HepG2 (cell line): Measurements from ENCODE around the gene SORBS2. TPM values are rescaled to one million over a fixed set of nuclear protein-coding genes. Genes with fewer than 3 reads are reported as not detected.

ENCODE experiments used
- CEBPG ChIP-seq: IDR thresholded peaks from 2 replicates; pipeline ENCODE4 v1.6.1; 2016
- DMAP1 ChIP-seq: IDR thresholded peaks from 2 replicates; pipeline ENCODE4 v1.6.1; 2016
- FOSL2 ChIP-seq: sonication (generic); formaldehyde crosslinking; IDR thresholded peaks from 2 replicates; pipeline ENCODE4 v1.4.0; 2020; ENCODE audit warnings: missing genetic modification reagents
- GABPB1 ChIP-seq: IDR thresholded peaks from 2 replicates; pipeline ENCODE4 v1.6.1; 2016; ENCODE audit warnings: mild to moderate bottlenecking, missing genetic modification reagents, moderate library complexity, missing compliant biosample characterization
- GATAD1 ChIP-seq: IDR thresholded peaks from 2 replicates; pipeline ENCODE4 v1.6.1; 2016; ENCODE audit warnings: missing genetic modification reagents, missing compliant biosample characterization
- HNRNPL ChIP-seq: fragments of 200-400 bp; formaldehyde crosslinking; IDR thresholded peaks from 2 replicates; pipeline ENCODE4 v1.6.1; 2017; ENCODE audit warnings: mild to moderate bottlenecking, low read depth, low read length
- MAF1 ChIP-seq: sonication (generic); formaldehyde crosslinking; IDR thresholded peaks from 2 replicates; pipeline ENCODE4 v1.5.0; 2020; ENCODE audit warnings: missing genetic modification reagents, borderline replicate concordance
- MIXL1 ChIP-seq: IDR thresholded peaks from 2 replicates; pipeline ENCODE4 v1.6.1; 2016
- MTA1 ChIP-seq: sonication (generic); formaldehyde crosslinking; IDR thresholded peaks from 2 replicates; pipeline ENCODE4 v1.4.0; 2020; ENCODE audit warnings: missing genetic modification reagents, mild to moderate bottlenecking, borderline replicate concordance
- RXRA ChIP-seq: sonication (generic); formaldehyde crosslinking; IDR thresholded peaks from 2 replicates; pipeline ENCODE4 v1.5.1; 2020; ENCODE audit warnings: missing genetic modification reagents
- TBL1XR1 ChIP-seq: fragments of 150-350 bp; IDR thresholded peaks from 2 replicates; pipeline ENCODE4 v1.6.1; 2014; ENCODE audit warnings: borderline replicate concordance, low read length; ENCODE audit not compliant: partially characterized antibody
- TEAD3 ChIP-seq: optimal IDR thresholded peaks from 2 replicates; pipeline ENCODE3; 2016; ENCODE audit warnings: borderline replicate concordance
- TOE1 ChIP-seq: sonication (generic); formaldehyde crosslinking; IDR thresholded peaks from 2 replicates; pipeline ENCODE4 v1.4.0; 2020; ENCODE audit warnings: mild to moderate bottlenecking, missing genetic modification reagents
- ZFP36L1 ChIP-seq: sonication (generic); formaldehyde crosslinking; IDR thresholded peaks from 2 replicates; pipeline ENCODE4 v1.8.0; 2022; ENCODE audit warnings: mild to moderate bottlenecking, missing genetic modification reagents, moderate library complexity
- ZFX ChIP-seq: sonication (generic); formaldehyde crosslinking; IDR thresholded peaks from 2 replicates; pipeline ENCODE4 v1.4.0; 2020; ENCODE audit warnings: mild to moderate bottlenecking, low read depth, missing genetic modification reagents, moderate library complexity
- ZNF205 ChIP-seq: IDR thresholded peaks from 2 replicates; pipeline ENCODE4 v1.6.1; 2018; ENCODE audit warnings: missing biosample characterization, missing genetic modification reagents
- ZNF431 ChIP-seq: sonication (generic); formaldehyde crosslinking; IDR thresholded peaks from 2 replicates; pipeline ENCODE4 v1.9.0; 2022; ENCODE audit warnings: missing genetic modification reagents, low read depth, mild to moderate bottlenecking, borderline replicate concordance
- ZNF543 ChIP-seq: sonication (generic); formaldehyde crosslinking; IDR thresholded peaks from 2 replicates; pipeline ENCODE4 v1.4.0; 2020; ENCODE audit warnings: mild to moderate bottlenecking, missing genetic modification reagents
- ZSCAN12 ChIP-seq: sonication (generic); formaldehyde crosslinking; IDR thresholded peaks from 2 replicates; pipeline ENCODE4 v1.9.0; 2021; ENCODE audit warnings: mild to moderate bottlenecking, missing genetic modification reagents
- polyA plus RNA-seq, 8 experiments: library from polyadenylated mRNA; depleted of rRNA in 3 of 8; stranded (reverse) in 7 of 8; unstranded in 1 of 8; fragments of >200 nt; fragmentation: Illumina TruSeq in 4 of 8; extraction: Trizol in 4 of 8; gene quantifications; 2 replicates each; pipeline versions ENCODE4 v1.2.1 to v1.2.3, GENCODE V29; 2011 to 2016; ENCODE audit warnings: low read depth in 4 of 8, missing spikeins in 1 of 8, mixed read lengths in 1 of 8; ENCODE audit not compliant: insufficient read depth in 1 of 8
- total RNA-seq, 5 experiments: library from RNA; depleted of rRNA; stranded (reverse); fragments of >200 nt; fragmentation: Illumina TruSeq; extraction: Trizol; gene quantifications; 2 replicates each; pipeline ENCODE4 v1.2.3, GENCODE V29; 2016; ENCODE audit warnings: low read depth in 1 of 5
- TF ChIP-seq, protein P1 (sequence below): sonication (generic); formaldehyde crosslinking; IDR thresholded peaks from 2 replicates; pipeline ENCODE4 v1.8.0; 2022; ENCODE audit warnings: missing genetic modification reagents, mild to moderate bottlenecking, borderline replicate concordance
- TF ChIP-seq, protein P2 (sequence below): sonication (generic); formaldehyde crosslinking; IDR thresholded peaks from 2 replicates; pipeline ENCODE4 v1.4.0; 2020; ENCODE audit warnings: missing genetic modification reagents
- TF ChIP-seq, protein P3 (sequence below): sonication (generic); formaldehyde crosslinking; IDR thresholded peaks from 2 replicates; pipeline ENCODE4 v1.8.0; 2022; ENCODE audit warnings: low read depth, missing genetic modification reagents
- TF ChIP-seq, protein P4 (sequence below): sonication (generic); formaldehyde crosslinking; IDR thresholded peaks from 2 replicates; pipeline ENCODE4 v1.5.0; 2020; ENCODE audit warnings: mild to moderate bottlenecking, missing genetic modification reagents, borderline replicate concordance

SORBS2 gene
- total and polyA plus RNA-seq, 2 of the 13 experiments (the other 11 are each of a cell fraction or from before 2014, with no cell fraction given): 25.0 to 80.5 TPM

DNA sequence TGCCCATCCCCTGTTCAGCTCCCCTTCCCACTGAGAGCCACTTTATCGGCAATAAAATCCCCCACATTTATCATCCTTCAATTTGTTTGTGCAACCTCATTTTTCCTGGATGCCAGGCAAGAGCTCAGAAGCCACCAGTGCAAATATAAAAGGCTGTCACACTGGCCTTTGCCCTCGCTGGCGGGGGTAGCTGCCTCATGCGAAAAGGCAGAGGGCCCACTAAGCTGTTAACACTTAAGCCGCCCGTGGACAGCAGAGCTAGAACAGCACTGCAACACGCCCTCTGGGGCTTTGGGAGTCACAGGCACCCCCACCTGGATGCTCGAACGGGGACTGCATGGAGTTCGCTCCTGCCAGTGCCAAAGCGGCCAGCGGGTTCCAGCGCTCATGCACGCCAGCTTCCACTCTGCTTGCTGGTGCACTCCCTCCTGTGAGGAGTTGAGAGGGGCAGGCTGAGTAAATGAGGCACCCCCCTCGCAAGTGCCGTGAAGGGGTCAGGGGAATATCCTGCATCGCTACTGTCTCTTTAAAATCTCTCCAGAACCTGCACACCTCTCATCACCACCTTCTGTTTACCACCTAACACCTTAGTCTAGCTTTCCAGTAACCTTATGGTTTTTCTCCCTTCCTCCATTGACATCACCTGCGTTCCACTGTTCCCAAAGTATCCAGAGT lies 99.5 kb downstream of the SORBS2 start (continued):
- TF ChIP-seq GATAD1 (CRISPR knock-in tag) (peak; percentile 33; the same call in 1 of the 2 replicates), MAF1 (CRISPR knock-in tag) (no peak), ZSCAN12 (no peak), ZNF205 (CRISPR knock-in tag) (0 out of 2 replicates have a peak, but pooled peaks have one; percentile 46), HNRNPL (peak; percentile 88), ZNF431 (CRISPR knock-in tag) (no peak; the same call in 1 of the 2 replicates), MTA1 (CRISPR knock-in tag) (peak; percentile 77; the same call in 1 of the 2 replicates), TOE1 (CRISPR knock-in tag) (no peak), RXRA (CRISPR knock-in tag) (peak; percentile 77), MIXL1 (CRISPR knock-in tag) (0 out of 2 replicates have a peak, but pooled peaks have one; percentile 23), CEBPG (CRISPR knock-in tag) (peak; percentile 57; the same call in 1 of the 2 replicates), ZNF543 (CRISPR knock-in tag) (0 out of 2 replicates have a peak, but pooled peaks have one; percentile 8), DMAP1 (CRISPR knock-in tag) (0 out of 2 replicates have a peak, but pooled peaks have one; percentile 33), ZFX (CRISPR knock-in tag) (peak; percentile 53; the same call in 1 of the 2 replicates), TEAD3 (CRISPR knock-in tag) (peak; percentile 76), TBL1XR1 (peak; percentile 36), ZFP36L1 (CRISPR knock-in tag) (0 out of 2 replicates have a peak, but pooled peaks have one; percentile 46), GABPB1 (peak; percentile 34; the same call in 1 of the 2 replicates), FOSL2 (CRISPR knock-in tag) (peak; percentile 51; the same call in 1 of the 2 replicates)
- TF ChIP-seq, protein P1, sequence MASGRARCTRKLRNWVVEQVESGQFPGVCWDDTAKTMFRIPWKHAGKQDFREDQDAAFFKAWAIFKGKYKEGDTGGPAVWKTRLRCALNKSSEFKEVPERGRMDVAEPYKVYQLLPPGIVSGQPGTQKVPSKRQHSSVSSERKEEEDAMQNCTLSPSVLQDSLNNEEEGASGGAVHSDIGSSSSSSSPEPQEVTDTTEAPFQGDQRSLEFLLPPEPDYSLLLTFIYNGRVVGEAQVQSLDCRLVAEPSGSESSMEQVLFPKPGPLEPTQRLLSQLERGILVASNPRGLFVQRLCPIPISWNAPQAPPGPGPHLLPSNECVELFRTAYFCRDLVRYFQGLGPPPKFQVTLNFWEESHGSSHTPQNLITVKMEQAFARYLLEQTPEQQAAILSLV (CRISPR knock-in tag): 0 out of 2 replicates have a peak, but pooled peaks have one; percentile 38
- TF ChIP-seq, protein P2, sequence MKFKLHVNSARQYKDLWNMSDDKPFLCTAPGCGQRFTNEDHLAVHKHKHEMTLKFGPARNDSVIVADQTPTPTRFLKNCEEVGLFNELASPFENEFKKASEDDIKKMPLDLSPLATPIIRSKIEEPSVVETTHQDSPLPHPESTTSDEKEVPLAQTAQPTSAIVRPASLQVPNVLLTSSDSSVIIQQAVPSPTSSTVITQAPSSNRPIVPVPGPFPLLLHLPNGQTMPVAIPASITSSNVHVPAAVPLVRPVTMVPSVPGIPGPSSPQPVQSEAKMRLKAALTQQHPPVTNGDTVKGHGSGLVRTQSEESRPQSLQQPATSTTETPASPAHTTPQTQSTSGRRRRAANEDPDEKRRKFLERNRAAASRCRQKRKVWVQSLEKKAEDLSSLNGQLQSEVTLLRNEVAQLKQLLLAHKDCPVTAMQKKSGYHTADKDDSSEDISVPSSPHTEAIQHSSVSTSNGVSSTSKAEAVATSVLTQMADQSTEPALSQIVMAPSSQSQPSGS (CRISPR knock-in tag): peak; percentile 47; the same call in 1 of the 2 replicates
- TF ChIP-seq, protein P3, sequence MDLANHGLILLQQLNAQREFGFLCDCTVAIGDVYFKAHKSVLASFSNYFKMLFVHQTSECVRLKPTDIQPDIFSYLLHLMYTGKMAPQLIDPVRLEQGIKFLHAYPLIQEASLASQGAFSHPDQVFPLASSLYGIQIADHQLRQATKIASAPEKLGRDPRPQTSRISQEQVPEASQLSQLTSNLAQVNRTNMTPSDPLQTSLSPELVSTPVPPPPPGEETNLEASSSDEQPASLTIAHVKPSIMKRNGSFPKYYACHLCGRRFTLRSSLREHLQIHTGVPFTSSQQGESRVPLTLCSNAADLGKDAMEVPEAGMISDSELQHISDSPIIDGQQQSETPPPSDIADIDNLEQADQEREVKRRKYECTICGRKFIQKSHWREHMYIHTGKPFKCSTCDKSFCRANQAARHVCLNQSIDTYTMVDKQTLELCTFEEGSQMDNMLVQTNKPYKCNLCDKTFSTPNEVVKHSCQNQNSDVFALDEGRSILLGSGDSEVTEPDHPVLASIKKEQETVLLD (CRISPR knock-in tag): no peak
- TF ChIP-seq, protein P4, sequence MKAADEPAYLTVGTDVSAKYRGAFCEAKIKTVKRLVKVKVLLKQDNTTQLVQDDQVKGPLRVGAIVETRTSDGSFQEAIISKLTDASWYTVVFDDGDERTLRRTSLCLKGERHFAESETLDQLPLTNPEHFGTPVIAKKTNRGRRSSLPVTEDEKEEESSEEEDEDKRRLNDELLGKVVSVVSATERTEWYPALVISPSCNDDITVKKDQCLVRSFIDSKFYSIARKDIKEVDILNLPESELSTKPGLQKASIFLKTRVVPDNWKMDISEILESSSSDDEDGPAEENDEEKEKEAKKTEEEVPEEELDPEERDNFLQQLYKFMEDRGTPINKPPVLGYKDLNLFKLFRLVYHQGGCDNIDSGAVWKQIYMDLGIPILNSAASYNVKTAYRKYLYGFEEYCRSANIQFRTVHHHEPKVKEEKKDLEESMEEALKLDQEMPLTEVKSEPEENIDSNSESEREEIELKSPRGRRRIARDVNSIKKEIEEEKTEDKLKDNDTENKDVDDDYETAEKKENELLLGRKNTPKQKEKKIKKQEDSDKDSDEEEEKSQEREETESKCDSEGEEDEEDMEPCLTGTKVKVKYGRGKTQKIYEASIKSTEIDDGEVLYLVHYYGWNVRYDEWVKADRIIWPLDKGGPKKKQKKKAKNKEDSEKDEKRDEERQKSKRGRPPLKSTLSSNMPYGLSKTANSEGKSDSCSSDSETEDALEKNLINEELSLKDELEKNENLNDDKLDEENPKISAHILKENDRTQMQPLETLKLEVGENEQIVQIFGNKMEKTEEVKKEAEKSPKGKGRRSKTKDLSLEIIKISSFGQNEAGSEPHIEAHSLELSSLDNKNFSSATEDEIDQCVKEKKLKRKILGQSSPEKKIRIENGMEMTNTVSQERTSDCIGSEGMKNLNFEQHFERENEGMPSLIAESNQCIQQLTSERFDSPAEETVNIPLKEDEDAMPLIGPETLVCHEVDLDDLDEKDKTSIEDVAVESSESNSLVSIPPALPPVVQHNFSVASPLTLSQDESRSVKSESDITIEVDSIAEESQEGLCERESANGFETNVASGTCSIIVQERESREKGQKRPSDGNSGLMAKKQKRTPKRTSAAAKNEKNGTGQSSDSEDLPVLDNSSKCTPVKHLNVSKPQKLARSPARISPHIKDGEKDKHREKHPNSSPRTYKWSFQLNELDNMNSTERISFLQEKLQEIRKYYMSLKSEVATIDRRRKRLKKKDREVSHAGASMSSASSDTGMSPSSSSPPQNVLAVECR (CRISPR knock-in tag): peak; percentile 36; the same call in 1 of the 2 replicates
